K562 (cell line): Measurements from ENCODE around the gene YBX2. TPM values are rescaled to one million over a fixed set of nuclear protein-coding genes. Genes with fewer than 3 reads are reported as not detected.
A peak's percentile ranks its signal among the peaks of the same experiment; 100 is the strongest.

Source experiments
- ARID2 ChIP-seq: fragments of 450-650 bp; IDR thresholded peaks from 2 replicates; pipeline ENCODE4 v1.6.1; 2017; ENCODE audit warnings: antibody characterized with exemption, mild to moderate bottlenecking
- ARNT ChIP-seq, 2 experiments: fragments of 450-650 bp; IDR thresholded peaks; 2 replicates each; pipeline ENCODE4 v1.6.1; 2016; ENCODE audit warnings: mild to moderate bottlenecking in 1 of 2
- CHD2 ChIP-seq: IDR thresholded peaks from 2 replicates; pipeline ENCODE4 v1.6.1; 2011; ENCODE audit warnings: low read depth, low read length
- CSDE1 ChIP-seq, 2 experiments: fragments of 450-650 bp; IDR thresholded peaks; 2 replicates each; pipeline ENCODE4 v1.6.1; 2016; ENCODE audit warnings: mild to moderate bottlenecking in 1 of 2
- MIER1 ChIP-seq: fragments of 450-650 bp; IDR thresholded peaks from 2 replicates; pipeline ENCODE4 v1.6.1; 2016; ENCODE audit warnings: antibody characterized with exemption, mild to moderate bottlenecking, low read depth
- MTA3 ChIP-seq: fragments of 450-650 bp; formaldehyde crosslinking; IDR thresholded peaks from 2 replicates; pipeline ENCODE4 v1.6.1; 2017; ENCODE audit warnings: mild to moderate bottlenecking, borderline replicate concordance
- MYC ChIP-seq, 2 experiments: fragments of 250-450 bp in 1 of 2; sonication (Bioruptor Pico) in 1 of 2; IDR thresholded peaks; 2 replicates each; pipeline versions ENCODE4 v1.5.1 to v1.6.1; 2012 to 2021; ENCODE audit warnings: low read depth in 2 of 2, borderline replicate concordance in 1 of 2, improper control_type of control experiment in 1 of 2, low read length in 1 of 2, mild to moderate bottlenecking in 1 of 2, moderate library complexity in 1 of 2
- OTX1 ChIP-seq: fragments of 450-650 bp; formaldehyde crosslinking; IDR thresholded peaks from 2 replicates; pipeline ENCODE4 v1.4.0; 2022; ENCODE audit warnings: mild to moderate bottlenecking
- POLR2G ChIP-seq: fragments of 200-400 bp; formaldehyde crosslinking; IDR thresholded peaks from 2 replicates; pipeline ENCODE4 v1.6.1; 2017; ENCODE audit warnings: low read depth, mild to moderate bottlenecking, antibody characterized with exemption, low read length, moderate library complexity
- SIN3B ChIP-seq: fragments of 450-650 bp; IDR thresholded peaks from 2 replicates; pipeline ENCODE4 v1.6.1; 2017; ENCODE audit warnings: low read depth, mild to moderate bottlenecking, moderate library complexity
- SMAD3 ChIP-seq: fragments of 450-650 bp; formaldehyde crosslinking; conservative IDR thresholded peaks from 2 replicates; pipeline ENCODE4 v1.4.0; 2020; ENCODE audit warnings: mild to moderate bottlenecking
- STAG1 ChIP-seq: sonication (generic); formaldehyde crosslinking; IDR thresholded peaks from 2 replicates; pipeline ENCODE4 v1.5.0; 2020; ENCODE audit warnings: missing genetic modification reagents, borderline replicate concordance
- TAF1 ChIP-seq: IDR thresholded peaks from 2 replicates; pipeline ENCODE4 v1.6.1; 2011; ENCODE audit warnings: mild to moderate bottlenecking, low read length, moderate library complexity; ENCODE audit not compliant: insufficient read depth, control insufficient read depth, severe bottlenecking; ENCODE audit errors: extremely low read depth
- TRIM24 ChIP-seq, 2 experiments: fragments of 450-650 bp; IDR thresholded peaks; 2 replicates each; pipeline ENCODE4 v1.6.1; 2016
- ZNF644 ChIP-seq: fragments of 200-800 bp; sonication (Bioruptor generic); IDR thresholded peaks from 2 replicates; pipeline ENCODE4 v1.6.1; 2016; ENCODE audit warnings: low read depth, missing genetic modification characterization, missing compliant biosample characterization
- ZNF717 ChIP-seq: fragments of 250-450 bp; sonication (Bioruptor Pico); IDR thresholded peaks from 2 replicates; pipeline ENCODE4 v1.5.0; 2021
- polyA plus RNA-seq, 8 experiments: library from polyadenylated mRNA; depleted of rRNA in 4 of 8; stranded (reverse) in 5 of 8; unstranded in 3 of 8; fragments of >200 nt; fragmentation: Nextera tagmentation in 2 of 8; fragmentation: Illumina TruSeq in 1 of 8; extraction: Ambion mirVana in 2 of 8; extraction: Trizol in 1 of 8; gene quantifications; 2 replicates each; pipeline versions ENCODE4 v1.2.1 to v1.2.3, GENCODE V29; 2011 to 2014; ENCODE audit warnings: inconsistent platforms in 1 of 8, missing spikeins in 1 of 8
- total RNA-seq, 7 experiments: library from RNA; depleted of rRNA in 6 of 7; stranded (reverse); fragments of >200 nt in 6 of 7; fragmentation: Illumina TruSeq in 2 of 7; extraction: Trizol in 2 of 7; gene quantifications; 2 replicates each; pipeline versions ENCODE4 v1.2.1 to v1.2.3, GENCODE V29; 2011 to 2021; ENCODE audit warnings: low replicate concordance in 1 of 7
- TF ChIP-seq, protein P1 (sequence below), 2 experiments: fragments of 450-650 bp; IDR thresholded peaks; 2 replicates each; pipeline ENCODE4 v1.6.1; 2016
- TF ChIP-seq, protein P2 (sequence below): fragments of 250-450 bp; sonication (Bioruptor Pico); IDR thresholded peaks from 2 replicates; pipeline ENCODE4 v1.4.0; 2020
- TF ChIP-seq, protein P3 (sequence below): fragments of 250-450 bp; sonication (Bioruptor Pico); IDR thresholded peaks from 2 replicates; pipeline ENCODE4 v1.5.0; 2021; ENCODE audit warnings: mild to moderate bottlenecking, moderate library complexity
- TF ChIP-seq, protein P4 (sequence below): fragments of 450-650 bp; formaldehyde crosslinking; IDR thresholded peaks from 2 replicates; pipeline ENCODE4 v1.4.0; 2020; ENCODE audit warnings: mild to moderate bottlenecking, moderate library complexity

Gene YBX2
- total and polyA plus RNA-seq, 9 of the 15 experiments (the other 6 are each of a cell fraction or from before 2014, with no cell fraction given) = 0.03 to 0.59 (median 0.27) TPM; not detected in 6

DNA sequence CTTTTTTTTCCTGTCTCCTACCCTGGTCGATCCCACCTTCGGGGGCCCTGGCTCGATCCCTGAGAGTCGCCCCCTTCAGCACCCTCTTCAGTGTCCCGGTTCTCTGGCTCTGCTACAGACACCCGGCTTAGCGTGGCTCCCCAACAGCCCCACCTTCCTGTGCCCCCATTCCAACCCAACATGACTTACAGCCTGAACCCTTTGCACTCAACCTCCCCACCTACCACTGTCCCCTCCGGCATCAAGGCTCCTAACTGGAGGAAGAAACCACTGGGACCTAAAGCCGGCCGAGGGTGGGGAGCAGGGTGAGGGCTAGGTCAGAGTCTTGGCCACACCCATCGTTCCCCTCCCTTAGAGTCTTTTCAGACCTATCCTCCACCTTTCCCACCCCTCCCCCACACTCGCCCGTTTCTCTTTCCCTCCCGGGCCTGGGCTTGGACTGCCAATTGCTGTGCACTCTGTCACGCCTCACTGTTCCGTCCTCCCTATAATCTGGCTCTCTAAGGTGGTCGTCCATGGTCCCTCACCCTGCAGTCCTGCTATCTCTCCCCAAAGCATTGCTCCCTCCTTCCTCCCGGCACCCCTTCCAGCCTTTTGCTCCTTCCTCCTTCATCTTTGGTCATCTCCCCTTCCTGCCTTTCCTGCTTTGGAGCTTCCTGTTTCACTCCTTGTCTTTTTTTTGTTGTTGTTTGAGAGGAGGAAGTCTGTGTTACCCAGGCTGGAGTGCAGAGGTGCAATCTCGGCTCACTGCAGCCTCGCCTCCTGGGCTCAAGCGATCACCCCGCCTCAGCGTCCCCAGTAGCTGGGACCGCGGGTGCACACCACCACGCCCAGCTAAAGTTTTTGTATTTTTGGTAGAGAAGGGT, 31.3 kb downstream of the YBX2 start (continued):
- no peak for TF ChIP-seq SIN3B
- no peak for TF ChIP-seq CSDE1 (IDR thresholded peaks at IDR 0.05)
- peak; percentile 23; the same call in 1 of the 2 replicates for TF ChIP-seq POLR2G
- peak; percentile 45 to 72; a peak in 2 of 4 replicates for TF ChIP-seq ARNT (IDR thresholded peaks at IDR 0.05)
- TF ChIP-seq ZNF644 (tag) = no peak
- peak; percentile 47; the same call in 1 of the 2 replicates for TF ChIP-seq CHD2
- no peak for TF ChIP-seq MIER1
- TF ChIP-seq, protein P1, sequence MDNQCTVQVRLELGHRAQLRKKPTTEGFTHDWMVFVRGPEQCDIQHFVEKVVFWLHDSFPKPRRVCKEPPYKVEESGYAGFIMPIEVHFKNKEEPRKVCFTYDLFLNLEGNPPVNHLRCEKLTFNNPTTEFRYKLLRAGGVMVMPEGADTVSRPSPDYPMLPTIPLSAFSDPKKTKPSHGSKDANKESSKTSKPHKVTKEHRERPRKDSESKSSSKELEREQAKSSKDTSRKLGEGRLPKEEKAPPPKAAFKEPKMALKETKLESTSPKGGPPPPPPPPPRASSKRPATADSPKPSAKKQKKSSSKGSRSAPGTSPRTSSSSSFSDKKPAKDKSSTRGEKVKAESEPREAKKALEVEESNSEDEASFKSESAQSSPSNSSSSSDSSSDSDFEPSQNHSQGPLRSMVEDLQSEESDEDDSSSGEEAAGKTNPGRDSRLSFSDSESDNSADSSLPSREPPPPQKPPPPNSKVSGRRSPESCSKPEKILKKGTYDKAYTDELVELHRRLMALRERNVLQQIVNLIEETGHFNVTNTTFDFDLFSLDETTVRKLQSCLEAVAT (IDR thresholded peaks at IDR 0.05) = peak; percentile 41 to 49; a peak in 2 of 4 replicates
- TF ChIP-seq, protein P2, sequence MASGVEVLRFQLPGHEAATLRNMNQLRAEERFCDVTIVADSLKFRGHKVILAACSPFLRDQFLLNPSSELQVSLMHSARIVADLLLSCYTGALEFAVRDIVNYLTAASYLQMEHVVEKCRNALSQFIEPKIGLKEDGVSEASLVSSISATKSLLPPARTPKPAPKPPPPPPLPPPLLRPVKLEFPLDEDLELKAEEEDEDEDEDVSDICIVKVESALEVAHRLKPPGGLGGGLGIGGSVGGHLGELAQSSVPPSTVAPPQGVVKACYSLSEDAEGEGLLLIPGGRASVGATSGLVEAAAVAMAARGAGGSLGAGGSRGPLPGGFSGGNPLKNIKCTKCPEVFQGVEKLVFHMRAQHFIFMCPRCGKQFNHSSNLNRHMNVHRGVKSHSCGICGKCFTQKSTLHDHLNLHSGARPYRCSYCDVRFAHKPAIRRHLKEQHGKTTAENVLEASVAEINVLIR (CRISPR knock-in tag) = no peak
- TF ChIP-seq MTA3 = peak; percentile 28; the same call in 1 of the 2 replicates
- peak in 1 of 2 experiments; percentile 53; a peak in 2 of 4 replicates for TF ChIP-seq TRIM24 (IDR thresholded peaks at IDR 0.05)
- no peak for TF ChIP-seq OTX1
- TF ChIP-seq, protein P3, sequence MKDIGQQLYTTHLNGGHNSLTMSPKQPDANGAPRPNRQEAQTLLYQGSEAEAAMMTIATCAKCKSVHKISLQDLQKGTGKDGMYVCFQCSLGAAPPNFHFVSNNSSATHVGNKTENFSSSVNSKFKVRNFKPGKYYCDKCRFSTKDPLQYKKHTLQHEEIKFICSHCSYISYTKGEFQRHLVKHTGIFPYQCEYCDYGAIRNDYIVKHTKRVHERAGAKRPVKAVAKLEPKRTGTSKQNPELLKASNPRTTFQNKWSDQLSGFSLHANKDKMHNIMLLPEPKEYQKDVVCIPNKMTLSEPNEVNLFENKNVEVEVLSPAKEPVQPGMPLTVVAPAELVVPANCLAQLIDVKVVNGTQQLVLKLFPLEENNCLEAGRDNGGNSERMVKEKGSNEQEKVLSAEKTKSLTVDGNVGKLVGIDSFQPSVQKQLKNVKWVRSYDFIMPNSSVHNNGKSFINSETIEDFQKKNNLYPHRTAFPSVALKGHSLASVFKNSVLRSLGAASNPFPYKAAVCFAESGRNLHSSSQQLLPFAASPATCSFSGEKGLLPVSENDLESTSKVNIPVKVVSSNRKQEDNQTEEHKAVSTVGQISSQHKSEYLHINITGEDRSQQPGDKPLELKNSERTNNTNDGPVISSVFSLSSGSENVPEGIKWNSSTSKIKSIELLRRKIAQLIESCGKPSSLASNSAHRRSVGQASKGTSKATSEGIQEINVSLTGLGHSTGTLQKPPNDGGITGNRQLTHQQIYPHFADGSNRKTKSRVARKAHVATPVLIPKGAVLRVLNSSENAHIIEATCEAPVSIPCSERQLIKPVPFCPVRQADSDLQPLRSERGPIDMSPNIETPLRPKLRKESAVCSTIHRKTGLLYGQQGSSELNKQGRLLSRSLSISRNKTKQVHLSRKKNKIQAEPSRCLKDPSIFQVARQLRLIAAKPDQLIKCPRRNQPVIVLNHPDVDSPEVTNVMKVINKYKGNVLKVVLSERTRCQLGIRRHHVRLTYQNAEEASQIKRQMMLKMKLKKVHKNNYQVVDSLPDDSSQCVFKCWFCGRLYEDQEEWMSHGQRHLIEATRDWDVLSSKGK (CRISPR knock-in tag) = no peak
- TF ChIP-seq MYC (IDR thresholded peaks at IDR 0.05; ENCODE audit: low read depth, low read length) = no peak
- no peak for TF ChIP-seq MYC (CRISPR knock-in tag; IDR thresholded peaks at IDR 0.05; ENCODE audit: borderline replicate concordance, low read depth)
- peak; percentile 39 for TF ChIP-seq TAF1
- TF ChIP-seq, protein P4, sequence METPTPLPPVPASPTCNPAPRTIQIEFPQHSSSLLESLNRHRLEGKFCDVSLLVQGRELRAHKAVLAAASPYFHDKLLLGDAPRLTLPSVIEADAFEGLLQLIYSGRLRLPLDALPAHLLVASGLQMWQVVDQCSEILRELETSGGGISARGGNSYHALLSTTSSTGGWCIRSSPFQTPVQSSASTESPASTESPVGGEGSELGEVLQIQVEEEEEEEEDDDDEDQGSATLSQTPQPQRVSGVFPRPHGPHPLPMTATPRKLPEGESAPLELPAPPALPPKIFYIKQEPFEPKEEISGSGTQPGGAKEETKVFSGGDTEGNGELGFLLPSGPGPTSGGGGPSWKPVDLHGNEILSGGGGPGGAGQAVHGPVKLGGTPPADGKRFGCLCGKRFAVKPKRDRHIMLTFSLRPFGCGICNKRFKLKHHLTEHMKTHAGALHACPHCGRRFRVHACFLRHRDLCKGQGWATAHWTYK (CRISPR knock-in tag) = no peak
- TF ChIP-seq ZNF717 = no peak
- TF ChIP-seq ARID2 = no peak
- no peak for TF ChIP-seq STAG1 (CRISPR knock-in tag)
- no peak for TF ChIP-seq SMAD3 (CRISPR knock-in tag)
